Fibroblast of skin of left quadriceps (primary cell): Measurements from ENCODE around the gene GIN1.
"Not testable (repeated sequence)": the region's sequence is repeated elsewhere in the genome, so short reads cannot be mapped to it uniquely, and the experiment has no call there.

Source experiments
- DNase-seq, 2 experiments: peaks; one replicate each; pipeline ENCODE4 v3.0.0-alpha.2; 2013; ENCODE audit warnings: low read depth in 2 of 2

The GIN1 gene

DNA sequence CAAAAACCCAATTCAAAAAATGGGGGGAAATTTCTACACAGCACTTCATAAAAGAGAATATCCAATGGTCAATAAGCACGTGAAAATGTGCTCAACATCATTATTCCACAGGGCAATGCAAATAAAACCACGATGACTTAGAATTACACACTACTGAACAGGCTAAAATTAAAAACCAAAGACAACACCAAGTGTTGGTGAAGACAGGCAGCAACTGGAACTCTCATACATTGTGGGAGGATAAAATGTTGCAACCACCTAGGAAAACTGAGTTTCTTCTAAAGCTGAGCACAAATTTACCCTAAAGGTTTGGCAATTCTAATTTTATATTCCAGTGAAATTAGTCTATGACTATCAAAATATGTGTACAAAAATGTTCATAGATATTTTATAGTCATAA is 9.5 kb downstream of the GIN1 start:
- DNase-seq = no peak

GRCh38 chr5:103109277-103109676 is 10.7 kb downstream of the GIN1 start:
- no peak for DNase-seq

- no peak for DNase-seq
Observed at GRCh38 chr5:103108086-103108485, 11.9 kb downstream of the GIN1 start.

GRCh38 chr5:103102234-103102633 is 17.7 kb downstream of the GIN1 start:
- DNase-seq = no peak

GRCh38 chr5:103101079-103101750 is 18.7 kb downstream of the GIN1 start:
- DNase-seq = no peak

GRCh38 chr5:103098993-103099392 is 20.9 kb downstream of the GIN1 start:
- no peak for DNase-seq

- DNase-seq = no peak
Observed at GRCh38 chr5:103094737-103095136, 25.2 kb downstream of the GIN1 start.

GRCh38 chr5:103093727-103094126 is 26.2 kb downstream of the GIN1 start:
- no peak for DNase-seq

DNA sequence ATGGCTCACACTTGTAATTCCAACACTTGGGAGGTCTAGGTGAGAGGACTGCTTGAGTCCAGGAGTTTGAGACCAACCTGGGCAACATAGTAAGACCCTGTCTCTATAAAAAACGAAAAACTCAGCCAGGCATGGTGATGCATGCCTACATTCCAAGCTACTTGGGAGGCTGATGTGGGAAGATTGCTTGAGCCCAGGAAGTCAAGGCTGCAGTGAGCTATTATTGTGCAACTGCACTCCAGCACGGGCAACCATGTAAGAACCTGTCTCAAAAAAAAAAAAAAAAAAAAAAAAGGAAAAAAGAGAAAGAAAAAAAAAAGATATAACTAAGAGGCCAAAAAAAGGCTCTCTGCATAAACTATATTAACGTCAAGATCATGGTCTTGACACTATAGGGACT is 27.3 kb downstream of the GIN1 start:
- DNase-seq = no peak

- no peak for DNase-seq
Observed at GRCh38 chr5:103090791-103091190, 29.1 kb downstream of the GIN1 start.

GRCh38 chr5:103089272-103089671 is 30.7 kb downstream of the GIN1 start:
- no peak for DNase-seq

DNA sequence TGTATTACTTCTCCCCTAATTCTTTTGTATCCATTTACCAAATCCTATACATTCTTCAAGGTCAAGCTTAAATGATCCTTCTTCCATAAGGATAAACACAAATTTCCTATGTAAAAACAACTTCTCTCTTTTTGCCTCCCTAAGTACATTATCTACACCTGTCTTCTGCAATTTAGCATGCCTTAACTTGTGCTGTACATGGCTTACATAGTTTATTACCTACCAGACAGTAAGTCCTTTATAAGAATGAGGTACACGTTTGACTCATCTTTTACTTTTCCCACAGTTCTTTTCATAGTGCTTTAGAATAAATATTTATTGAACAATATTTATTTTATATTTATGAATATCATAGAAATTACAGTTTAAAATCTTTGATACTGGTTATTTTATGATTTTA is 33.4 kb downstream of the GIN1 start:
- no peak for DNase-seq

DNA sequence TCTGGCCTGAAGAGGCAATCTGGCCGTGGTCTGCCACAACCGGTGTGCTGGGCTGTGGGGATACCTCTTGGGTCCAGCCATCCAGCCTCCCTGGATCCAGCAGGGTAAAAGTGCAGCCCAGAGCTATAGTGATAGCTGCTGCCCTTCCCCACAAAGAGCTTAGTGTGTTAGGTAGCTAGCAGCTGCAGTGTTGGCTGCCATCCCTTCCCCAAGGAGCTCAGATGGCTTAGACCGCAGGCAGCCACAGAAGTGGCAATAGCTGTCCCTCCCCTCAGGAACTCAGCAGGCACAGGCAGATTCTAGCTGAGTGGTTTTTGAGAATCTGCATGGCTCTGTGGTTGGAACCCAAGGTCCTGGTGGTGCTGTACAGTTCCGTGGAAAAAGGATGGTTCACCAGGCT is 40.1 kb downstream of the GIN1 start:
- no peak for DNase-seq

- DNase-seq = no peak
Observed at GRCh38 chr5:103075442-103075841, 44.5 kb downstream of the GIN1 start.

GRCh38 chr5:103073500-103073899 is 46.4 kb downstream of the GIN1 start:
- DNase-seq = not testable (repeated sequence)

DNA sequence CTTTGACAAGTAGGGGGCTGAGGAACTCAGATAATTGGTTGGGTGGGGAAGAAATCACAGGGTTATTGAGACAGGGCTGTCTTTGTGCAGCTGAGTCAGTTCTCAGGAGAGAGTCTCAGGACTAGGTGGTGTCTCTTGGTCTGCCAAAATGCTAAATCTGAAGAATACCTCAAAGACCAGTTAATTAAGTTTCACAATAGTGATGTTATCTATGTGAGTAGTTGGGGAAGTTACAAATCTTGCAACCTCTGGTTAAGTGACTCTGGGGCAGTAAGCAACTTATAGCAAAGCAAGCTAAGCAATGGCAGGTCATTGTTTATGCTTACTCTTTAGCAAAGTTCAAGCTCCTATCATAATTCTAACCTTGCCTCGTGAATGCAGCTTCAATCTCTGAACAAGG is 53.6 kb downstream of the GIN1 start:
- DNase-seq = no peak

DNA sequence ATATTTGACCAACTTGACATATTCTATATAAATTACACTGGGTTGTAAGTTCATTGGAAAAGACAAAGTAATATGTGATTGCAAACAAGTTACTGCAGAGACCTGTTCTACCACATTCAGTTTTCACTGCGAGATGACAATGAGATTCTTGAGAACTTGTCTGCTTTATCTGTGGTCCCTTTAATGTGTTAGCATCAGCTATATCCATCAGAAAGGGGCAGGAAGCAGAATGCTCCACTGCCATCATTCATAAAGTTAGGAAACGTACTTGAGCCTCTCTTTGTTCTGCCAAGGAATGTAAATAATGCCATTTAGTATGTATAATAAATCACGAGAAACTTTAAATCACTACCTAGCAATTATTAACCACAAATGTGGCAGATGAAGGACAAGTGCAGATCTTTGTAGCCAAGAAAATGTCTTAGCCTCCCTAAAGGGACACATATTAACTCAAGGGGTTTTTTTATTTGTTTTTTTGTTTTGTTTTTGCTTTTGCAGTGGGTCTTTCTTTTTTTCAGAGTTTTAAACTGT is 59.4 kb downstream of the GIN1 start:
- no peak for DNase-seq

DNA sequence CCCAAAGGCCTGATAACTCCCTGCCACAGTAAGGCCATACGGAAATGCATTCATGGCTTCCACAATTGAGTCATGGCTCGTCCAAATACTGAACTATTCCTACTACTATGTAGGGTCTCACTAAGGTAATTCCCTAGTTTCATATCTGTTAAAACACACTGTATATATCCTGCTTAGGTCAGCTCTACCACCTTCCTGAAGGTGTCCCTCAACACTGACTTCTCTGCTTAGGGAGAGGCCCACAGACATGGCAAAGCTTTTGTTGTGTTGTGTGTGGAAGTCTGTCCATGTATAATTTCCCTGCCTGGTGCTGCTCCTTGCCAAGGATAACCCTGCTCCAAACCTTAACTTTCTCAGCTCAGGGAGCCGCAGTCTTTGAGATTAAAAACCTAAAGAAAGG is 60.4 kb downstream of the GIN1 start:
- DNase-seq = no peak

DNA sequence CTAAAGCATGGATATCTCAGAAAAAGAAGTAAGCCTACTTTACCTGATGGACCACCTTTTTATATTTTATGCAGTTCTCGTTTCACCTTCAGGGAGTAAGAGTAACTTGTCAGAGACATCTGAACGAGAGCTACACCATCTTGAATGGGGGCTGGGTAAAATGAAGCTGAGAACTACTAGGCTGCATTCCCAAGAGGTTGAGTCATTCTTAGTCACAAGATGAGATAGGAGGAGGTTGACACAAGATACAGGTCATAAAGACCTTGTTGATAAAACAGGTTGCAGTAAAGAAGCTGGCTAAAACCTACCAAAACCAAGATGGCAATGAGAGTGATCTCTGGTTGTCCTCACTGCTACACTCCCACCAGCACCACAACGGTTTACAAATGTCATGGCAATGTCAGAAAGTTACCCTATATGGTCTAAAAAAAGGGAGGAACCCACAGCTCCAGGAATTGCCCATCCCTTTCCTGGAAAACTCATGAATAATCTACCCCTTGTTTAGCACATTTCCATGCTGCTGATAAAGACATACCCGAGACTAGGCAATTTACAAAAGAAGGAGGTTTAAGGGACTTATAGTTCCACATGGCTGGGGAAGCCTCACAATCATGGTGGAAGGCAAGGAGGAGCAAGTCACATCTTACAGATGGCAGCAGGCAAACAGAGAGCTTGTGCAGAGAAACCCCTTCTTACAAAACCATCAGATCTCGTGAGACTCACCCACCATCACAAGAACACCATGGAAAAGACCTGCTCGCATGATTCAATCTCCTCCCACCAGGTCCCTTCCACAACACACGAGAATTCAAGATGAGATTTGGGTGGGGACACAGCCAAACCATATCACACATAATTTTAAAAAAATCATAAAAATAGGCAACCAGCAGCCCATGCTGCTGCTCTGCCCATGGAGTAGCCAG is 62.5 kb downstream of the GIN1 start:
- no peak for DNase-seq

DNA sequence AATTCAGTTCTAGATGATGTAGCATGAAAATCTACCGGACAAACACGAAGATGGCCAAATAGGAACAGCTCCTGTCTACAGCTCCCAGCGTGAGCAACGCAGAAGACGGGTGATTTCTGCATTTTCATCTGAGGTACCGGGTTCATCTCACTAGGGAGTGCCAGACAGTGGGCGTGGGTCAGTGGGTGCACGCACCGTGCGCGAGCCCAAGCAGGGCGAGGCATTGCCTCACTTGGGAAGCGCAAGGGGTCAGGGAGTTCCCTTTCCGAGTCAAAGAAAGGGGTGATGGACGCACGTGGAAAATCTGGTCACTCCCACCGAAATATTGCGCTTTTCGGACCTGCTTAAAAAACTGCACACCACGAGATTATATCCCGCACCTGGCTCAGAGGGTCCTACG is 73.2 kb downstream of the GIN1 start:
- DNase-seq = not testable (repeated sequence)

DNA sequence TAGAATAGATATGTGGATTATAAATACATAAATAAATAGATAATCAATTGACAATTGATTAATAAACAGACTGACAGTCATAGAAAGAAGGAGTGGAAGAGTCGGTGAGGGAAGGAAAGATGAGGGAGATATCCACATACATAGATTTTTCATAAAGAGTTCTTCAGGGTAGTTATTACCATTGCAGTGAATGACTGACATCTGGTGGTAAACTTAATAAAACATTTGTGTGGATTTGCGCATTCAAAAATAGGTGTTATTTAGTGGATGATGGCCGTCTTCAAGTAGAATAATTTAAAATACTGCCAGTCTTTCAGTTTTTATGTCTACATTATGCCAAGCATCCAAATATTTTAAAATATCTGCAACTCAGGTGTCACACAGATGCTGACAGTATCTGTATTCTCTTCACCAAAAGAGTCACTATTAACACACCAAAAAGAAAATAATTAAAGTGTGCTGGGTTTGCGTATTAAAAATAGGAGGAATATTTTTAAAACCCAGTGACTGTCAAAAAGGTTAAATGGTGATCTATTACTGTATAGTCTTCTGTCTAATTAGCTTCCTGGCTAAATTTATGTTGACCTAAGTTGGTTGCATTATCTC is 78.8 kb downstream of the GIN1 start:
- no peak for DNase-seq

- no peak for DNase-seq
Observed at GRCh38 chr5:103037673-103038455, 82.1 kb downstream of the GIN1 start.
